ENCODE results near the gene UCP3. TPM values are rescaled to one million over a fixed set of nuclear protein-coding genes. Genes with fewer than 3 reads are reported as not detected.

Gene UCP3
- total RNA-seq, 1 donor from 2014 or later = 3.1 TPM

DNA sequence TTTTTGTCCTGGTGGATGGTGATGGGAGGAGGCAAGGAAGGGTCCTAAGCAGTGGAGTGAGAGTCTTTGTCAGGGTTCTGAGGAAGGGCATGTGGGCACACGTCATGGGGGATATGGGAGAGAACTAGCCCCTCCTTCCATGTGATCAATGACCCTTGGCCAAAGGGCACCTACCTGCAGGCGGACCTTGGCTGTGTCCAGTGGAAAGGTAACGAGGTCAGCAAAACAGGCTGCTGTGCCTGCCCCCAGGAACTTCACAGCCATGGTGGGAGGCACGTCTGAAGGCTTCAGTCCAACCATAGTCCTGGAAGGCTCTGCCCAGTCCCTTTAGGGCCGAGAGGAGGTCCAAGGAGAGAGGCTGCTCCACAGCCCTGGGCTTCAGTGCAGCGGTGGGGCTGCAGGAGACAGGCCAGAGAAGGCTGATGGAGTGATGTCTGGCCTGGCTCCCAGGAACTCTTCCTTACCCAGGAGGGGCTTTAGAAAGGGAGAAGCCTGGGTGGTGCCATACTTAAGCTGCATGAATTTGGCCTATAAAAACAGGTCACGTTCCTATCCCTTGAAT lies 2.1 kb downstream of the UCP3 start:
- H3K27me3 ChIP-seq (ENCODE audit: low read depth) = no peaks in the 10 kb centered on the region
- DNase-seq (no peak), ATAC-seq (no peak)
- peaks cover 15% of the 10 kb centered on the region for H3K4me1 ChIP-seq
- intact Hi-C loops (cut with DNase I) = no loop called here
- no peaks in the 10 kb centered on the region for H3K9me3 ChIP-seq
- no peak overlapping the region for H3K27ac ChIP-seq
- no peak overlapping the region for H3K4me3 ChIP-seq
- peaks cover 22% of the 10 kb centered on the region for H3K36me3 ChIP-seq
- TF ChIP-seq, protein P1, sequence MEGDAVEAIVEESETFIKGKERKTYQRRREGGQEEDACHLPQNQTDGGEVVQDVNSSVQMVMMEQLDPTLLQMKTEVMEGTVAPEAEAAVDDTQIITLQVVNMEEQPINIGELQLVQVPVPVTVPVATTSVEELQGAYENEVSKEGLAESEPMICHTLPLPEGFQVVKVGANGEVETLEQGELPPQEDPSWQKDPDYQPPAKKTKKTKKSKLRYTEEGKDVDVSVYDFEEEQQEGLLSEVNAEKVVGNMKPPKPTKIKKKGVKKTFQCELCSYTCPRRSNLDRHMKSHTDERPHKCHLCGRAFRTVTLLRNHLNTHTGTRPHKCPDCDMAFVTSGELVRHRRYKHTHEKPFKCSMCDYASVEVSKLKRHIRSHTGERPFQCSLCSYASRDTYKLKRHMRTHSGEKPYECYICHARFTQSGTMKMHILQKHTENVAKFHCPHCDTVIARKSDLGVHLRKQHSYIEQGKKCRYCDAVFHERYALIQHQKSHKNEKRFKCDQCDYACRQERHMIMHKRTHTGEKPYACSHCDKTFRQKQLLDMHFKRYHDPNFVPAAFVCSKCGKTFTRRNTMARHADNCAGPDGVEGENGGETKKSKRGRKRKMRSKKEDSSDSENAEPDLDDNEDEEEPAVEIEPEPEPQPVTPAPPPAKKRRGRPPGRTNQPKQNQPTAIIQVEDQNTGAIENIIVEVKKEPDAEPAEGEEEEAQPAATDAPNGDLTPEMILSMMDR (IDR thresholded peaks at IDR 0.05) = no peak

DNA sequence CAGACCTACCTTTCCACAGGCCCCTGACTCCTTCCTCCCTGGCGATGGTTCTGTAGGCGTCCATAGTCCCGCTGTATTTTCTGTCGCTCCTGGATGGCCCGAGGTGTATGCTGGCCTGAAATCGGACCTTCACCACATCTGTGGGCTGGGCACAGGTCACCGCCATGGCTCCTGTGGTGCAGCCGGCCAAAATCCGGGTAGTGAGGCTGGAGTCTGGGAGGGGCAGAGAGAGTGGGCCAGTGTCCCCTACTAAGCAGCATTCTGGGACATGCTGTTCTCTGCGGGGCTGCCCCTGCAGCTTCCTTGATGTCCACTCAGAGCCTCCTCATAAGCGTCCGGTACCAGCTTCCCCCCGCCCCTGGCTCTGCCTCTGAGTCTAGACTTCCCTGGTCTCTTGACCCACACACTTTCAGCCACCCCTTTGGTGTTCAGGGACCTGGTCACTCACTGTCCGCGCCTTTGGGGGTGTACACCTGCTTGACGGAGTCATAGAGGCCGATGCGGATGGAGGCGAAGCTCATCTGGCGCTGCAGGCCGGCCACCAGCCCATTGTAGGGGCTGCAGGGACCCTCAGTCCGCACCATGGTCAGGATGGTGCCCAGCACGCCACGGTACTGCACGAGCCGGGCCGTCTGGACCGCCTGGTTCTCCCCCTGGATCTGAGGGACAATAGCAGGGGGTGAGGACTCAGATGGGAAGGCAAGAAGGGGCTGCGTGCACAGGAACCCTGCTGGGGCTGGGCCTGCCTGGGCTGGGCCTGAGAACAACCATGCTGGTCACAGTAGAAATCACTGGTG lies 3.0 kb downstream of the UCP3 start:
- Histone ChIP-seq H3K36me3 (peaks cover 28% of the 10 kb centered on the region), H3K4me3 (no peak overlapping the region), H3K9me3 (no peaks in the 10 kb centered on the region), H3K4me1 (peaks cover 7% of the 10 kb centered on the region), H3K27me3 (ENCODE audit: low read depth) (no peaks in the 10 kb centered on the region), H3K27ac (no peak overlapping the region)
- TF ChIP-seq, protein P1 (IDR thresholded peaks at IDR 0.05) = no peak
- DNase-seq (no peak), ATAC-seq (no peak)
- intact Hi-C loops (cut with DNase I) = no loop called here

DNA sequence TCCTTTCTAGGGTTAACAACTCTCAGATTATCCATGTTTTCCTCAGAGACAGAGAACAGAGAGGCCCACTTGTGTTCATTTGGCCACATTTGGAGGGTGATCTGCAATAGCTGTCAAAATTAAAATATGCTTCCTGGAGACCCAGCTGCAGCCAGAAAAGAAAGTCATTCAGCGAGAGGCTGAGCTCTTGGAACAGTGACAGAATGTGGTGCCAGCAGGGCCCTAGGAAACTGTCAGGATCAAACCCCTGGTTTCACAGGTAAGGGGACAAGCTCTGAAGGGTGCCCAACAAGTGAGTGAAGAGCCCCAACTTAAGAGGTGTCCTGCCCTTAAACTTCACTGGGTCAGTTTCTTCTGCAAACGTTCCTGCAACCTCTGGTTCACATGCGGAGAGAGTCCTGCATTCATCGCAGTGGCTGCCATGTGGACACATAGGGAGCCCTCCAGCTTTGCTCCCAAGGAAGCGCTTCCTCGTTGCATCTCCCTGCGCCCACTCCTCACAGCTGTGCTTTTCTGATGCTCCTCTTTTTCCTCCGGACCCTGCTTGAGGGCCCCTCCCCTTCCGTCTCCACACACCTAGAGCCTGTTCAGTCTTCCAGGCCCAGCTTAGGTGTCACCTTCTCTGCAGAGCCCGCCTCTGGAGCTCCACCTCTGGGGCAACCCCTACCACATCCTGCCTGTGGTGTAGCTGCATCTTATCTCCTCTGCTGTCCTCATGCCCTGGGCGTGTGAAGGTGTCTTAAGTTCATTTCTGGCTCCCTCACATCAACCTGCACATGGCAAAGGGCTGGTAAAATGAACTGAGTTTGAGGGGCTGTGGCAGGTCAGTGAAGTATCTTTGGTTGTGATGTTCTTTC lies 3.9 kb downstream of the UCP3 start:
- no peaks in the 10 kb centered on the region for H3K27me3 ChIP-seq (ENCODE audit: low read depth)
- DNase-seq = no peak
- no peaks in the 10 kb centered on the region for H3K4me1 ChIP-seq
- no peak overlapping the region for H3K27ac ChIP-seq
- no peak overlapping the region for H3K4me3 ChIP-seq
- H3K9me3 ChIP-seq = no peaks in the 10 kb centered on the region
- intact Hi-C loops (cut with DNase I) = no loop called here
- peaks cover 28% of the 10 kb centered on the region for H3K36me3 ChIP-seq
- peak; percentile 66 to 71 for ATAC-seq
- TF ChIP-seq, protein P1 (IDR thresholded peaks at IDR 0.05) = no peak

DNA sequence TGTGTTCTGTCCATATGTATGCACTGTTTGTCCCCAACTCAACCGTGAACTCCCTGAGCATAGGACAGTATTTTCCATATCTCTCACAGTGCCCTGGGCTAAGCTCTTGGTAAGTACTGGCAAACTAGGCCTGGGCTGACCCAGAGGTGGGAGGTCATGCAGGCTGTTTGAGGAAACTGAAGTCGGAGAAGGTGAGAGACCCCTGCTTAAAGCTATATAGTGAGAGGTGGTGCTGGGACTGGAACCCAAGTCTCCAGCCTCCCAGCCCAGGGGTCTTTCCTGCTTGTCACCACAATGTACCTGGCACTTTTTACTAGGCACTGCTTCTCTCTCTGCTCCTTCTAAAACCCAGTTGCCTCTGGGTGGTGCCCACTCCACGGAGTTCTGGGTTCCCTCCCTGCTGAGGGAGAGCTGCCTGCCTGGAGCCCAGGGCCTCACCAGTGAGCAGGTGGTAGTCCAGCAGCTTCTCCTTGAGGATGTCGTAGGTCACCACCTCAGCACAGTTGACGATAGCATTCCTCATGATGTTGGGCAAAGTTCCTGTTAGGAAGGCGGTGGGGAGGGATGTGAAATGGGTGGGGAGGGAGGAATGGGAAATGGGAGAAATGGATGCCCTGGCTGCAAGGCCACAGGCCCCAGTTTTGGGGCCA lies 4.7 kb downstream of the UCP3 start:
- intact Hi-C loops (cut with DNase I) = no loop called here

More for the DNA sequence above, 4.7 kb downstream of the UCP3 start:
- TF ChIP-seq, protein P1 (IDR thresholded peaks at IDR 0.05) = no peak
- no peak for DNase-seq
- Histone ChIP-seq H3K4me1 (no peaks in the 10 kb centered on the region), H3K4me3 (no peak overlapping the region), H3K36me3 (peaks cover 28% of the 10 kb centered on the region), H3K9me3 (no peaks in the 10 kb centered on the region), H3K27ac (no peak overlapping the region), H3K27me3 (ENCODE audit: low read depth) (no peaks in the 10 kb centered on the region)
- ATAC-seq = no peak
